HG02798 (cell line): Measurements from ENCODE around the gene CDKN2D.
A peak's percentile ranks its signal among the peaks of the same experiment; 100 is the strongest.

Experiments used
- ATAC-seq: cut with Tn5 transposase; IDR thresholded peaks from one replicate; pipeline ENCODE4 v1.9.1; 2021; ENCODE audit warnings: mild to moderate bottlenecking; ENCODE audit not compliant: unreplicated experiment, poor library complexity

The CDKN2D gene

GRCh38 chr19:10568826-10569651 lies at the start of gene CDKN2D:
Gene CDKN2D (minus strand): TSS chr19:10568979. CDS start chr19:10568653, 326 bp downstream.
- ATAC-seq, result peak; percentile 70

- ATAC-seq, result no peak
Observed at GRCh38 chr19:10617409-10618121, 48.8 kb upstream of the CDKN2D start.

GRCh38 chr19:10615429-10616023 lies 46.7 kb upstream of the CDKN2D start:
- ATAC-seq, result no peak

- no peak for ATAC-seq
Observed at GRCh38 chr19:10612499-10613119, 43.8 kb upstream of the CDKN2D start.

GRCh38 chr19:10611907-10612306 lies 43.1 kb upstream of the CDKN2D start:
- ATAC-seq, result no peak

GRCh38 chr19:10604460-10604980 lies 35.7 kb upstream of the CDKN2D start:
- peak; percentile 30 for ATAC-seq

- ATAC-seq, result no peak
Observed at GRCh38 chr19:10603873-10604459, 35.2 kb upstream of the CDKN2D start.

- peak; percentile 27 for ATAC-seq
Observed at GRCh38 chr19:10603084-10603872, 34.5 kb upstream of the CDKN2D start.

- peak; percentile 74 for ATAC-seq
Observed at GRCh38 chr19:10602330-10603083, 33.7 kb upstream of the CDKN2D start.

- ATAC-seq, result no peak
Observed at GRCh38 chr19:10601999-10602329, 33.2 kb upstream of the CDKN2D start.

- ATAC-seq, result no peak
Observed at GRCh38 chr19:10600149-10600548, 31.4 kb upstream of the CDKN2D start.

GRCh38 chr19:10593820-10594637 lies 25.2 kb upstream of the CDKN2D start:
- ATAC-seq, result peak; percentile 46

- ATAC-seq, result no peak
Observed at GRCh38 chr19:10593148-10593547, 24.4 kb upstream of the CDKN2D start.

GRCh38 chr19:10587839-10588150 lies 19.0 kb upstream of the CDKN2D start:
- no peak for ATAC-seq

GRCh38 chr19:10587022-10587838 lies 18.5 kb upstream of the CDKN2D start, which contains the start of gene AP1M2:
Gene AP1M2 (minus strand): TSS chr19:10587312. CDS start chr19:10587231, 81 bp downstream.
- ATAC-seq, result no peak

GRCh38 chr19:10586396-10586795 lies 17.6 kb upstream of the CDKN2D start:
- ATAC-seq, result no peak
